ENCODE results near the gene TMEM185B. TPM values are rescaled to one million over a fixed set of nuclear protein-coding genes. Genes with fewer than 3 reads are reported as not detected.

The TMEM185B gene
- total and polyA plus RNA-seq, 10 of the 15 experiments (the other 5 are each of a cell fraction or from before 2014, with no cell fraction given), result 2.4 to 20.9 (median 14.5) TPM

- peaks cover 18% of the 10 kb centered on the region for H3K4me1 ChIP-seq (ENCODE audit: control insufficient read depth, insufficient read depth, low read length)
- no peak overlapping the region for H2AFZ ChIP-seq (ENCODE audit: control insufficient read depth, low read depth, low read length)
- peak overlapping the region; percentile 89 for H3K4me3 ChIP-seq
- no peaks in the 10 kb centered on the region for H3K36me3 ChIP-seq (ENCODE audit: control insufficient read depth in 2 of 2, insufficient read depth in 2 of 2, low read length in 1 of 2)
- POLR2A ChIA-PET, result interaction anchor here (0.6 to 4.2 kb wide), 13 partner anchors 9 to 553 kb away, joined by 3 to 22 read pairs (median 4); partner anchors contain the start of genes RALB, TMEM177 and TMEM185B
- CTCF ChIA-PET, result interaction anchor here (0.8 to 6.0 kb wide), 10 partner anchors 16 to 528 kb away, joined by 3 to 52 read pairs (median 6); partner anchors contain the start of gene RALB
- in situ Hi-C loops (cut with MboI) (no loop called here), intact Hi-C loops (cut with micrococcal nuclease; ENCODE audit: unreplicated experiment) (loop anchor here (2.0 to 5.0 kb wide), 4 partner anchors 21 to 474 kb away; partner anchors contain the start of genes PTPN4 and RALB)
- BruUV-seq (replicated peaks), result no TSS peak
- 0% methylated on average over 4 of the region's 4 CpGs for WGBS (ENCODE audit: insufficient coverage, insufficient replicate concordance, low lambda C conversion rate, missing lambda C conversion rate)
- H3K9ac ChIP-seq (ENCODE audit: control insufficient read depth, insufficient read depth, low read length), result peak overlapping the region; percentile 85
- H3K27me3 ChIP-seq (replicated peaks in 1 of 2; ENCODE audit: control insufficient read depth in 2 of 2, insufficient read depth in 2 of 2, low read length in 1 of 2), result no peaks in the 10 kb centered on the region
- RAD21 ChIA-PET (ENCODE audit: unreplicated experiment), result interaction anchor here (1.3 to 4.7 kb wide), 8 partner anchors 8 to 80 kb away, joined by 4 to 64 read pairs (median 10); partner anchors contain the start of genes RALB and TMEM185B
- H3K4me2 ChIP-seq (ENCODE audit: control insufficient read depth, insufficient read depth), result peak overlapping the region; percentile 81
- H4K20me1 ChIP-seq (ENCODE audit: control insufficient read depth, insufficient read depth), result no peaks in the 10 kb centered on the region
- H3K27ac ChIP-seq (ENCODE audit: control insufficient read depth, insufficient read depth), result peak overlapping the region; percentile 97
- peaks cover 36% of the 10 kb centered on the region for H3K79me2 ChIP-seq (ENCODE audit: control insufficient read depth, insufficient read depth, low read length)
- H3K9me3 ChIP-seq (replicated peaks; ENCODE audit: control insufficient read depth, insufficient read depth, low read length), result no peaks in the 10 kb centered on the region
- ATAC-seq (peak; percentile 52), DNase-seq (ENCODE audit: low read depth, low spot score) (no peak), FAIRE-seq (no peak)
- SMC1A ChIA-PET (ENCODE audit: uncharacterized antibody, unreplicated experiment), result interaction anchor here (0.7 to 7.3 kb wide), 18 partner anchors 9 to 590 kb away, joined by 3 to 106 read pairs (median 6); partner anchors contain the start of genes RALB and TMEM185B
- TF ChIP-seq JUNB (IDR thresholded peaks at IDR 0.05) (no peak), NFXL1 (IDR thresholded peaks at IDR 0.05; ENCODE audit: borderline replicate concordance) (0 out of 2 replicates have a peak, but pooled peaks have one; percentile 60), ZNF24 (IDR thresholded peaks at IDR 0.05) (no peak), NBN (IDR thresholded peaks at IDR 0.05) (no peak), MAX (IDR thresholded peaks at IDR 0.05; ENCODE audit: low read depth, low read length) (no peak), IRF4 (IDR thresholded peaks at IDR 0.05; ENCODE audit: low read depth, low read length) (no peak), TBL1XR1 (IDR thresholded peaks at IDR 0.05; ENCODE audit: low read depth, low read length) (no peak), SIX5 (IDR thresholded peaks at IDR 0.05; ENCODE audit: low read depth, low read length, severe bottlenecking) (no peak), NR2C1 (IDR thresholded peaks at IDR 0.05) (no peak), ZNF622 (IDR thresholded peaks at IDR 0.05) (no peak), CBX3 (IDR thresholded peaks at IDR 0.05; ENCODE audit: borderline replicate concordance, low read depth) (no peak), ZNF217 (IDR thresholded peaks at IDR 0.05) (0 out of 2 replicates have a peak, but pooled peaks have one; percentile 34), TARDBP (IDR thresholded peaks at IDR 0.05; ENCODE audit: borderline replicate concordance) (no peak), RB1 (IDR thresholded peaks at IDR 0.05; ENCODE audit: borderline replicate concordance) (no peak), RCOR1 (conservative IDR thresholded peaks at IDR 0.05; ENCODE audit: low read depth, low read length) (0 out of 2 replicates have a peak, but pooled peaks have one; percentile 32), CEBPB (IDR thresholded peaks at IDR 0.05; ENCODE audit: borderline replicate concordance in 1 of 2, low read depth in 2 of 2, low read length in 2 of 2) (no peak), SKIL (IDR thresholded peaks at IDR 0.05; ENCODE audit: low read depth, poor library complexity, severe bottlenecking) (no peak), SMARCA5 (IDR thresholded peaks at IDR 0.05) (peak; percentile 92), MEF2A (IDR thresholded peaks at IDR 0.05; ENCODE audit: insufficient read depth, low read depth, low read length) (no peak), MEF2B (IDR thresholded peaks at IDR 0.05; ENCODE audit: partially characterized antibody, poor library complexity, severe bottlenecking) (no peak), HSF1 (IDR thresholded peaks at IDR 0.05; ENCODE audit: low read depth, low read length) (no peak), BCL11A (IDR thresholded peaks at IDR 0.05; ENCODE audit: low read depth, low read length) (no peak), KDM1A (IDR thresholded peaks at IDR 0.05; ENCODE audit: borderline replicate concordance) (peak; percentile 66; the same call in 1 of the 2 replicates), WRNIP1 (IDR thresholded peaks at IDR 0.05; ENCODE audit: borderline replicate concordance, low read depth, low read length) (no peak)
These were observed 8.4 kb upstream of the TMEM185B start for GRCh38 chr2:120231564-120231973.

Measured in GM12878 (cell line).